22Rv1 (cell line): Measurements from ENCODE around the gene PDGFC.

Experiments
- H3K27ac ChIP-seq: fragments of 450-650 bp; 2 replicates; pipeline ENCODE4 v1.5.1; 2017
- ZFX ChIP-seq: fragments of 450-650 bp; IDR thresholded peaks from 2 replicates; pipeline ENCODE4 v1.6.1; 2017; ENCODE audit warnings: antibody characterized with exemption, borderline replicate concordance
- TF ChIP-seq, protein P1 (sequence below): fragments of 450-650 bp; IDR thresholded peaks from 2 replicates; pipeline ENCODE4 v1.5.1; 2017; ENCODE audit warnings: mild to moderate bottlenecking

PDGFC gene

DNA sequence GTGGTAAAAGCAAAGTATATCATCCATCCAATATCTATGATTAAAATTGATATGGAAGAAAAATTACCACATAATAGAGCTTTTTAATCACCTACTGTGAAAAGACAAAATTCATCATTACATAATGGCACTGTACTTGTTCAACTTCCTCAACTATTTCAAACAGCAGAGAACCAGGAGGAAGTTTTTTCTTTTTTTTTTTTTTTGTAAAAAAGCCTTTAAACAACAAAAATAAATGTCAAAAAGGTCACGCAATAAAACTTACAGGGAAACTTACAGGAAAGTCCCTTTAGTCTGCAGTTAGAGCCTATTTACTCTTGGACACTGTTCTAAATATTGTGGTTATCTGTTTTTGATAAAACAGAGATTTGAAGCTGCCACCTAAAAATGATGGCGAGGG is 4.8 kb downstream of the PDGFC start:
- TF ChIP-seq ZFX, result no peak
- TF ChIP-seq, protein P1, sequence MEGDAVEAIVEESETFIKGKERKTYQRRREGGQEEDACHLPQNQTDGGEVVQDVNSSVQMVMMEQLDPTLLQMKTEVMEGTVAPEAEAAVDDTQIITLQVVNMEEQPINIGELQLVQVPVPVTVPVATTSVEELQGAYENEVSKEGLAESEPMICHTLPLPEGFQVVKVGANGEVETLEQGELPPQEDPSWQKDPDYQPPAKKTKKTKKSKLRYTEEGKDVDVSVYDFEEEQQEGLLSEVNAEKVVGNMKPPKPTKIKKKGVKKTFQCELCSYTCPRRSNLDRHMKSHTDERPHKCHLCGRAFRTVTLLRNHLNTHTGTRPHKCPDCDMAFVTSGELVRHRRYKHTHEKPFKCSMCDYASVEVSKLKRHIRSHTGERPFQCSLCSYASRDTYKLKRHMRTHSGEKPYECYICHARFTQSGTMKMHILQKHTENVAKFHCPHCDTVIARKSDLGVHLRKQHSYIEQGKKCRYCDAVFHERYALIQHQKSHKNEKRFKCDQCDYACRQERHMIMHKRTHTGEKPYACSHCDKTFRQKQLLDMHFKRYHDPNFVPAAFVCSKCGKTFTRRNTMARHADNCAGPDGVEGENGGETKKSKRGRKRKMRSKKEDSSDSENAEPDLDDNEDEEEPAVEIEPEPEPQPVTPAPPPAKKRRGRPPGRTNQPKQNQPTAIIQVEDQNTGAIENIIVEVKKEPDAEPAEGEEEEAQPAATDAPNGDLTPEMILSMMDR, result no peak
- H3K27ac ChIP-seq, result no peak overlapping the region

DNA sequence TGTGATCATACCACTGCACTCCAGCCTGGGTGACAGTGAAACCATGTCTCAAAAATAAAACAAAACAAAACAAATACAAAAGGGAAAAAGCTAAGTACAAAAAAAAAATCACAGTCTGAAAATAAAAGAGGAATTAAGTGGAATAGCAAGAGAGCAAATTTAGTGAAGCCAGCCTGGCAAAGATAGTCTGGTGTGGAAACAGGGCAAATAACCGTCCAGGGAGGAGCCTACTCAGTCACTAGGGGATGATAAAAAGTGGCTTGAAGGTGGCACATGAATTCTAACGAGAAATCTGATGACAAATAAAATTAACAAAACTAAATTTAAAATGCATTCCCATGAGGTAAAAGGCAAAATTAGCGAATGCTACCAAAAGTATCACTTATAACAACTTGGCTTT is 8.2 kb downstream of the PDGFC start:
- TF ChIP-seq ZFX, result no peak
- TF ChIP-seq, protein P1, result no peak
- H3K27ac ChIP-seq, result no peak overlapping the region

DNA sequence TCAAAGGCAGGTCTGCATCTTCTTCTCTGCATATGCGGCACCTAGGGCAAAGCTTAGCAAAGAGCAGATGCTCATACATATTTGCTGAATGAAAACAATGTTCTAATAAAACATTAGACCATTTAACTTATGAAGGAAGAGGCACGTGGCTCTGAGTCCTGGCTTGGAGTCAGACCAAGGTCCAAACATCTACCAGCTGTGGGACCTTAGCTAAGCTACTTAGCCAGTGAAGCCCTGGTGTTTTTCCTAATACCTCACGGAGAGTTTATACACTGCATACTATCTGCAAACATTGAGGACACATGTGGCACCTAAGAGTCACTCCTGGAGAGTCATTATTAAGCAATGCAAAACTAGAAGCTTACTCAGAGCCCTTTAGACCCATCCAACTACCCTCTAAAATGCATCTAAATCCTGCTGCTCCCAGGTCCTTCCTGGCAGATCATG is 9.0 kb downstream of the PDGFC start:
- TF ChIP-seq, protein P1, result no peak
- no peak for TF ChIP-seq ZFX
- H3K27ac ChIP-seq, result no peak overlapping the region

DNA sequence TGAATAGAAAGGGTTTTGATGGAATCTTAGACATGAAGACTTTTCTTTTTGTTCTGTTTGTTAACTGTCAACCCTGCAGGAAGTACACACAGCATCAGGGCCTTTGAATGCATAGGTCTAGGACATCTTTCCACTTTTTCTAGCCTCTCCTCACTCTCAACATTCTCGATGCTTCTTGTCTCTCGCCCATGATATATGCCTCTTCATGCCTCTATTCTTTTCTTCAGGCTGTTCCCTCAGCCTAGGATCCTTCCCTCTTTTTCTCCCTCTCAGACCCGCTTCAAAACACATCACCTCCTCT is 9.6 kb downstream of the PDGFC start:
- TF ChIP-seq ZFX, result no peak
- TF ChIP-seq, protein P1, result no peak
- no peak overlapping the region for H3K27ac ChIP-seq

DNA sequence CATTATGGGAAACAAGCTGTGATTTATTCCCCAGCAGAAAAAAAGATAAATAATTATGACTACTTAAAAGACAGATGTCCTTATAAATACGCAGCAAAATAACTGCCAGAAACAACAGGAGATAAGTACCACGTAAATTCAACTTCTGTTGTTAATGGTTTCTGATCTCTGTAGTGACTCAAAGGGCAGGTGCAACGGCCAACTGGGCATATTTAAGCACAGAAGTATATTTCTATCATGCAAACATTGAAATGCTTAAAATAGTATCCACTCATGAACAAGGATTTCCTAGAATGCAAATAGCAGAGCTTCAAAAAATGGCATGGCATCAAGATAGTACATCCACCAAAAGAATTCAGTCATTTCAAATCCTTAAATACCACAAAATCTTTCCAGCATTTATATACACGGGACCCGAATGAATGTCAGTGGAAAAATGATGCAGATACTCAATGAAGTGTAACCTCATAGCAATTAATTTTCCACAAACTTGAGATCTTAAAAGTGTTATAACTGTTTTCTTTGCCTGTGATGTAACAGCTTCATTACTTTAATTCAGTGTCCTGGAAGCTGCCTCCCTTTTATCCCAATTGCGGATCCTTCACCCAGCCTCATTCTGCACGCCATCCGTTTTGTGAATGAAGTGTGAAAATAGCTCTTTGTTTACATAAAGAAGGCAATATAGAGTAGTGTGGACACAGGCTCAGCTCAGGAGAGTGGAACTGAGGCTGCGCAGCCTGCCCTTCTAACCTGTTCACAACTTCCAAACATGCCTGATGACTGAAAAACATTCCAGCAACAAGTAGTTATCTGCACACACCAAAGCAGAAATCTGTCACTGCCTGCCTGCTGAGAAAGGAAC is 10.2 kb downstream of the PDGFC start:
- no peak overlapping the region for H3K27ac ChIP-seq
- TF ChIP-seq, protein P1, result no peak
- no peak for TF ChIP-seq ZFX

DNA sequence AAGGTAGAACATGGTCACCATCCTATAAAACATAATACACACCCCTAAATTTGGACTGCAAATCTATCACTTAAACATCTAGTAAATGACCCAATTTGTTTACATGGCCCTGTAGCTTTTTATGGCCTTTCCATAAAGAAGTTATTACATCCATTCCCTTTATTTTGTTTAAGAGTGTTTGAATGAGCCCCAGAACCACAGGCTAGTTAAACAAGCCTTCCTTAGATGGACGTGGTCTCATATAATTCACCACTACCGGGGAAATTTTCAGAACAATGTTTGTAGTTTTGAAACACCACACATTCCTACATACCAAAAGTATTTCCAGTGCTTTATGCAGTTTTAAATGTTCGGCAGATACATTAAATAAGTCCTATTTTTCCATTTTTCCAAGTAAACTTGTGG is 12.3 kb downstream of the PDGFC start:
- no peak overlapping the region for H3K27ac ChIP-seq
- no peak for TF ChIP-seq ZFX

DNA sequence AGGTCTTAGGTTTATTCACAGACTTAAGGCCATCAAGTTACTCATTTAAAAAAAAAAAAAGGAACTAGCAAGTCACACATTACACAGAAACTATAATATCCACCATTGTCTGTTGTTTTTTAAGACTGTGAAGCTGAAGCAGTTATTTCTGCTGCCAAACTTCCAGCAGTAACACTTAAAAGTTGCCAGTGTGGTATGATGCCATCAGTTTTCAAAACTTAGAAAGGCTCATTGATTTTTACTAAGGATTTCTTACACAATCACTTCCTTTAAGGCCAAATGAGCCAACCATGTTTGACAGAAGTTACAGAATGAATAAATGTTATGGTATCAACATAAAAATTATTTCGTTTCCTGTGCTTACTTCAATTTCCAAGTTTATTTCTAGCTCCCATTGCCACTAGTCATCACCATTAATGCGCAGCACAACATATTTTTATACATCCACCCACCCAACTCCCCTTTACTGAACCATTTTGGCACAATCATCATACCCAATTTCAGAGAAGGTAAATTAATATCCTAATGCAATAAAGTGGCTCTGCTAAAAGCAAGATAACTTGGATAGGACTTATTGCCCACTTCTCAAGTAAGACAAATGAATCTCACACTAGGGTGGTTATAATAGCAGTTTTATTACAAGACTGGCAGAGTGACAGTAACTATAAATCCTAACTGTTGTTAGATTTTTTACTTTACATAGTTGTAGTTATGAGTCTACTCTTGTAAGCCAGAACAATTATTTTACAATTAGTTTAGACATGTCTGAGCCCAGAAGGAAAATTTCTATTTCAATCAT is 13.1 kb downstream of the PDGFC start:
- TF ChIP-seq ZFX, result no peak
- TF ChIP-seq, protein P1, result no peak
- H3K27ac ChIP-seq, result no peak overlapping the region
